Astrocyte of the hippocampus (primary cell): Measurements from ENCODE around the gene CTTNBP2.

Experiments used
- DNase-seq: peaks from one replicate; pipeline ENCODE4 v3.0.0; 2011; ENCODE audit warnings: low read depth, low spot score

CTTNBP2 gene

DNA sequence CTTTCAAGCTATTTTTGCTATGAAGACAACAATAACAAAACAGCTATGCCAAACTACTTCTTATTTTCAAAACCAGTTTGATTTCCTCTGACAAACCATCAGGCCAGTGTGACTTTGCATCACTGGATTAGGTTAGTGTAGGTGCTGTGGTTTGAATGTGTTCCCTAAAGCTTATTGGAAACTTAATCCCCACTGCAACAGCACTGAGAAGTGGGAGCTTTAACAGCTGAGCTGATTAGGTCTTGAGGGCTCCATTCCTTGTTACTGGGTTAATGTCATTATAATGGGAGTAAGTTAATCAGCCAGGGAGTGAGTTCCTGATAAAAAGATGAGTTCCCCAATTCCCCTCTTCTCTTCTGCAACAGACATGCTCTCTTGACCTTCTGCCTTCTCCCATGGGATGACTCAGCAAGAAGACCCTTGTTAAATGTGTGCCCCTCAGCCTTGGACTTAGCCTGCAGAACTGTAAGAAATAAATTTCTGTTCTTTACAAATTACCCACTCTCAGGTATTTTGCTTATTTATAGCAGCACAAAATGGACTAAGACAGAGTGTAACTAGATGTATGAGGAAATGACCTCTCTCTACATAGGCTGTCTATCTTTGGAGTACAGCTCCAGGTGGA, 186.8 kb downstream of the CTTNBP2 start:
- no peak for DNase-seq

DNA sequence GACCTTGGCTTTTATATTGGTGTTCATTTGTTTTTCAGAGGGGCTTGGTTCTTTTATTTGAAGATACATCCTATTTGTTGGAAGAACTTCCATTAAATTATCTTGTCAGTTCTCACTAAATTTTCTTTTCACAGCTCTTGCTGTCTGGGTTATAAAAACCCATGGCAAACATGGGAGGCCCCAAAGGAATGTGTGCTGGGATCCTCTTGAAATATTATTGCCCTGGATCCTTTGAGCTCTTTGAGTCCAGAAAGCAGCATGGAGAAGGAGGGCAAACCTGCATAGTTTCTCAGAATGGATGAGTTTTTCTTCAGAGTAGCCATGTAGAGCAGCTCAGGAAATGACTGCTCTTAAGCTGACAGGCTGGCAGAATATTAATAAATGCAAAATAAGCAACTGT, 187.4 kb downstream of the CTTNBP2 start:
- DNase-seq, result no peak

DNA sequence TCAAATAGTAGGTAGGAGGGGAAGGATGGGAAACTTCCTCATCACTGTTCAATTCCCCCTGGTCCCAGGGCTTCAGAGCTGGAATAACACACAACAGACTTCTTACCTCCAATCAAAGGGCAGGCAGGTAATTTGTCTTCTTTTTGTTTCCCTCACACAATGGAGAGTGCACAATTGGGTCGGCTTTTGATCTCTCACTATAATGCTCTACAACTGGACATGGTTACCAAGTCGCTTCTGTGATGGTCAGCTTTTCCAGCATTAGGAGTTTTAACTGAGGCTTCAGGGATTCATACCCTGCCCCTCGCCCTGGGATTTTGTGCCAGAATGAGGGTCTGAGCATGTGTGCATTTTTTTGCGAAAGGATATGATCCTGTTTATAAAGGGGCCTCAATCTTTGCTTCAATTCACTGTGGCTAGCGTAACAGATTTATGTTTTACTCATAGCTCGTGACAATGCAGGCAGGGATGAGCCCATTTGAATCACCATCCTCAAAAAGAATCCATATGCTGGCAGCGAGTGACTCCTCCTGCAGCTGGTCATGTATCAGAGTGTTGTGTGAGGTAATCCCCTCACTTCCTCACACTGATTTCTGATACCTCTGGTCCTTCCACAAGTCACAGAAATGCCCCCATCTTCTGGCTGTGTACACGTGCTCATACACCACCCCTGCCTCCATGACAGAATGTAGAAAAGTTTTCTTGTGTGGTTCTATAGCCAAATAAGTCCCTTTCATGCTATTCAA, 189.6 kb downstream of the CTTNBP2 start:
- no peak for DNase-seq

DNA sequence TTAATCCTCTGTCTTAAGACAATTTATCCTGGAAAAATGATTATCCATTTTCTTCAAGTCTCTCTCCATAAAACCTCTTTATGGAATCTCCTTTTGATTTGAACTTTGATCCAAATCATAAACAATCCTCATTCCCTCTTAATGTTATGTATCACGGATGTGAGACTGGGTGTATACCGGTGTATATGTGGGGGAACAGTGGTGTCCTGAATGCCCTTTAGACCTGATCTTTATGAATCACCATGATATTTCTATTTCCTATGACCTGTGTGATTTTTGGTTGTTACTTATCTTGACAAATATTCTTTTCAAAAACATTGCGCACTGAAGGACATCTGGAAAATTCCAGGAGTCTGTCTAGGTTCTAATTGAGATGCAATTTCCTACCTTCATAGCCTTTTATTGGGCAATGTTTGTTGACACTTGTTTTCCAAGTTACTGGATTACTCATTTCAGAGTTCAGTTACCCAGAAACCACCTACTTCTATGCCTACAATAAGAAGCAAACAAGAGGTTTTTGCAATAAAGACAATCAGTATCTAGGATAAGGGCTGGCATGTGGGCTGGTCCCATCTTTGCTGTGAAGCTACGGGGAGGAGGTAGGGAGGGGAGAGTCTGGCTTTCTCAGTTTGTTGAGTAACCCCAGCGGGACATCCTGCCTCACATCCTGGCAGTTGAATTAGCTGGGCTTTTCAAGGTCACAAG, 190.4 kb downstream of the CTTNBP2 start:
- DNase-seq, result no peak

DNA sequence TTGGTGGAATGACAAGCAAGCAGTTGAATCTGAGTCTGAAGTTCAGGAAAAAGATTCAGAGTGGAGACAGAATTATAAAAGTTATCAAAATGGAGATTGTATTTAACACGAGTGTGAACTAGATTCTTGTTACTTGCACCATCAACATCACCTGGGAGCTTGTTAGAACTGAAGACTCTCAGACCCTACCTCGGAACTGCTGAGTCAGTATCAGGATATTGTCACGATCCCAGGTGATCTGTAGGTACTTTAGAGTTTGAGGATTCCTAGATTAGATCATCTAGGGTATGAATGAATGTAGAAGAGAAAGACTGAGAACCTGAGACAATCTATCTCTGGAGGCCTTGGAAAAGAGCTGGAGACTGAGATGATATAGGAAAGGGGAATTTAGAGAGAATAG, 194.1 kb downstream of the CTTNBP2 start:
- DNase-seq, result no peak

DNA sequence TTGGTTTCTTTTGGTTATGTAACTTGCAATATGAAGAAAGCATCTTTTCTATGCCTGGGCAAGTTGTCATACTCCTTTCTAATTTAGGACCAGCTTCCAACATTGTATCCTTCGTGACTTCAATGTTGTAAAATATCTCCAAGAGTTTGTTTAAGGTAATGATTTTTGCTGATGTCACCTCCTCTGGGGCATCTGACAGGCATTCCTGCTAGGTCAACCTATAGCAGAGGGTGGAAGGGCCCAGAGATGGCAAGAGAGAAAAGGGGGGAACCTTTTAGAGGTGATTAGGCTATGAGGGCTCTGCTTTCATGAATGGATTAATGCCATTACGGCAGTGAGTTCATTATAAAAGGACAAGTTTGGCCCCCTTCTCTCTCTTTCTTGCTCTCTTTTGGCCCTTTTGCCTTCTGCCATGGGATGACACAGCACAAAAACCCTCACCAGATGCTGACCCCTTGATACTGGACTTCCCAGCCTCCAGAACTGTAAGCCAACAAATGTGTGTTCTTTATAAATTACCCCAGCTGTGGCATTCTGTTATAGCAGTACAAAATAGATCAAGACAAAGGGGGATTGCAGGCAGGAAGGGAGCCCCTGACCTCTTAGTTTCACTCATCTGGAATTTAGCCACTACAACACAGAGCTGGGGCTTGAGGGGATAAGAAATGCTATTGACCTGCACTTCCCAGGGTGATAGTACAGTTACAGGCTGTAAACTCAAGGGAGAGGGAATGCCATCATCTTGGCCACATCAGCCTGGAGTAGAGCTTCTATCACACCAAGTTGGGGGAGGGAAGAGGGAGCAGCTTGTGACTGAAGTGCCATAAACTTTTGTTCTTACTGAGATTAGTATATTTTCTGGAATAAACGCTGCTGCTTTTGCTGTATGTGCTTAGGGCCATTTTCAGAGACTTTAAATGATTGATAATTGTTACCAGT, 197.5 kb downstream of the CTTNBP2 start:
- DNase-seq, result no peak

DNA sequence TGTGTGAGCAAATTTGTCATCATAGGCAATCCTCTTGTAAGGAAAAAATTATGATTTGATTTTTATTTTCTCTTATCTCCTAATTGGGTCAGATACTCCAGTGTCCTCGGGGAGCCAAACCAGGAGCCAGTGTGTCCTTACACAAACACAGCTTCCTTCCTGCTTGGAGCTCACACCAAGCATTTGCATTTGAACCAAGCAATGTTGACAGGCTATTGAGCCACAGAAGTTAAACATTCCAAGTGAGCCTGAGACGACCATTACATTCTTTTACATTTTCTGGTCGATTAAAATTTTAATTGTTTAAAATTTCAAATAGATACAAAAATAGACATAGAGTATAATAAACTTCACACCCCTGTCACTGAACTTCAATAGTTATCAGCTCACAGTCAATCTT, 198.6 kb downstream of the CTTNBP2 start:
- DNase-seq, result no peak

DNA sequence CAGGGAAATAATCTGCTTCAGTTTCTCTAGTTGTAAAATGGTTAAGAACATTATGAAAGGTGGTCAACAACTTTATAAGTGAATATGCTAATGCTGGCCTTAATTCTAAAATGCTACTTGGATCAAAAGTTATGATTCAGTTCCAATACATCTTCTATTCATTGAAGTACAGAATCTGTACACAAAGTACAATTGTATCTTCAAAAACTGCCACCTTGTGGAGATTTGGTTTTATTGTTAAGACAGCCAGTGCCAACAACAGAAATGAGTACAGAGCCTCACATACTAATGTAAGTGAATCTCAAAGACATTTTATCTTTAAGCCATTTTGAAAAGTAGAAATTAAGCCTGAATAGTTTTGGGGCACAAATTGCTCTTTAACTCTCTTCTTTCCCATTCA, 199.4 kb downstream of the CTTNBP2 start:
- peak; percentile 45 for DNase-seq

DNA sequence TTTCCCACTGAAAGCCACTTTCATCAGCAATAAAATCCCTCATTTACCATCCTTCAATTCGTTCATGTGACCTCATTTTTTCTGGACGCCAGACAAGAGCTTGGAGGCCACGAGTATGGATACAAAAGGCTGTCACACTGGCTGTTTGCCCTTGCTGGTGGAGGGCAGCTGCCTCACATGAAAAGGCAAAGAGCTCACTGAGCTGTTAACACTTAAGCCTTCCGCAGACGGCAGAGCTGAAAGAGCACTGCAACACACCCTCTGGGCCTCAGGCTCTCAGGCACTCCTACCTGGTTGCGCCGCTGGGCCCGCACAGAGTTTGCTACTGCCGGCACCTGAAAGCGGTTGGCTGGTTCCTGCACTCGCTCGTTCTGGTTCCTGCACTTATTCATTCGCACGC, 199.9 kb downstream of the CTTNBP2 start:
- DNase-seq, result peak; percentile 59

DNA sequence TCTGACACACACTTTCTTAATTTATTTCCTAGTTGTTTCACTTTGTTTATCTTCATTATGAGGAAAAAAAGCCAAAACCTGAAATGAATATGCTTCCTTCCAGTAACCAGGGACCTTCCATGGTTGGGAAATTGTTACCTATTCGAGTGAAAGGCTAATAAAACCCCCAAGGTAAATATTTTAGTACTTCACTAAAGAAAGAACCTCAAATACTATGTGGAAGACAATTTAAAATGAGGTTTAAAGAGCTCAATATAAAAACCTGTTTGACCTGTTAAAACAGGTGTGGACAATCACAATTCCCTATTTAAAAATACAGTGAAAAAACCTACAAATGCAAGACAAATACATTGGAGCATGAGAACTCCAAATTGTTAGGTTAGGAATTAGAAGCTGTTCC, 200.8 kb downstream of the CTTNBP2 start:
- no peak for DNase-seq

DNA sequence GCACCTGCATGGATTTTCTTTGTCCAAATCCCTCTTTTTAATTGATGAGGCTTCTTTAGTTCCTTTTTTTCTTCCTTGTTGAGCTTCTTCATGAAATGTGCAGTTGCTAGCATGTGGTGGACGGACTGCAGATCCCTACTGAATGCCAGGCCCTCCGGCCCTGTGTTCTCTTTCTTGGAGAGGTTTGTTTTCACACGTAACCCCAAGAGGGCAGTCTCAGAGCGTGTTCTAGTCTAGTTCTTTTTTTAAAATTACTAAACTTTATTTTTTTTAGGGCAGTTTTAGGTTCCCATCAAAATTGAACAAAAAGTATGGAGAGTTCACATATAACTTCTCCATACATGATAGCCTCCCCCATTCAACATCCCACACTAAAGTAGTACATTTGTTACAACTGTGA, 203.4 kb downstream of the CTTNBP2 start:
- no peak for DNase-seq

DNA sequence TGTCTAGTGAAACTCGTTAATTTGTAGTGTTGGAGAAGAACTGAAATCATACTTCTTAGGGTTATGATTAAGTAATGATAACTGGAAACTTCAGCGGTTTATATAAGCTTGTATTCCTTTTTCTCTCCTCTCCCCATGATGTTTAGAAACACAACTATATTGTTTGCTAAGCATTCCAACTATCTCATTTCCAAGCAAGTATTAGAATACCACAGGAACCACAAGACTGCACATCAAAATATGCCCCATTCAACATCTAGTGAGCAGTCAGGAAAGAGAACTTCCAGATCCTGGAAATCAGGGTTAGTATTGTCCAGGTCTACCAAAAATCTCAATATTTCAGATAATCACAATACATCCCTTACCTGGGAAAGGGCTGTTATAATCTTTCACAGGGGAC, 205.8 kb downstream of the CTTNBP2 start:
- peak; percentile 62 for DNase-seq

DNA sequence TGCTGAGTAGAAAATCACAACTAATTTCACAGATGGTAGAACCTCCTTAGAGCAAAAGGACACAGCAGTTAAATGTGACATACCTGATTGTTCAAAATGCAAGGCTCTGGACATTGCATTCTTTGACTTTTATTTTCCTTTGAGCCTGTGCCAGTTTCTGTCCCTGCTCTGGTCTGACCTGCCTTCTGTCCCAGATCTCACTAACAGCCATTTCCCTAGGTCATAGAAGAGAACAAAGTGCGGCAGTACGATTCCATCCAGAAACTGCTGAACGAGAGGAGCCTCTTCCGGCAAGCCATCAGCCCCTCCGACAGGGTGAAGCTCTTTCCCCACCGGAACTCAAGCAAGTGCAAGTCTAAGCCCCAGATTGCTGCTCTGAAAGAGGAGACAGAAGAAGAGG, 206.6 kb downstream of the CTTNBP2 start:
- DNase-seq, result no peak

DNA sequence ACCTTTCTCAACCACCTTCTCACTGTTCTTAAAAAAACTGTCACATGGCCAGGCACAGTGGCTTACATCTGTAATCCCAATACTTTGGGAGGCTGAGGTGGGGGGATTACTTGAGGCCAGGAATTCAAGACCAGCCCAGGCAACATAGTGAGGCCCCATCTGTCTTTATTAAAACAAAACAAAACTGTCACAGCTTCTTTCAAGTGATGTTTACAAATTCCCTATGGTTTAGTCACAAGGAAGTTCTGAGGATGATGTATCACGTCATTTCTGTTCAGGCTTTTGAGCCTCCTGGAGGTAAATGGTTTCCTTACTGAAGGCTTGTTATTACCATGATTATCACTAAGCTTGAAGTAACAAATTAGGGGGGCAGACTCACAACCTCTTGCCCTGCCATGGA, 207.2 kb downstream of the CTTNBP2 start:
- DNase-seq, result peak; percentile 72

DNA sequence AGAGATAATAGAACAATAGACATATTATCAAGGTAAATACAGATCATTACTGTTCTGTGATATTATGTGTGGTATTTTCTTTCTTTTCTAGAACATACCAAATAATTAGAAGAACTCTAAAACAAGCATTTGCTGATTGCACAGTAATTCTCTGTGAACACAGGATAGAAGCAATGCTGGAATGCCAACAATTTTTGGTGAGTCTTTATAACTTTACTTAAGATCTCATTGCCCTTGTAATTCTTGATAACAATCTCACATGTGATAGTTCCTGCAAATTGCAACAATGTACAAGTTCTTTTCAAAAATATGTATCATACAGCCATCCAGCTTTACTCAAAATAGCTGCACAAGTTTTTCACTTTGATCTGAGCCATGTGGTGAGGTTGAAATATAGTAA, 207.9 kb downstream of the CTTNBP2 start:
- DNase-seq, result peak; percentile 19

DNA sequence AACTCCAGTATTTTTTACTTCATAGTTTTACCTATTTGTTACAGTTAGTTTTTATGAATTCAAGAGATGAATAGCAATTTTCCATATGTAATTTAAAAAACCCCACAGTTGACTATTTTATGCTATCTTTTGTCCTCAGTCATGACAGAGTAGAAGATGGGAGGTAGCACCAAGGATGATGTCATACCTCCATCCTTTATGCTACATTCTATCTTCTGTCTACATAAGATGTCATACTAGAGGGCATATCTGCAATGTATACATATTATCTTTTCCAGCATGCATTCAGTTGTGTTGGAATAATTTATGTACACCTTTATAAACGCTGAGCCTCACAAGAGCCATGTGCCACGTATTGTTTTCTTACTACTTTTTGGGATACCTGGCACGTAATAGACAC, 209.2 kb downstream of the CTTNBP2 start:
- DNase-seq, result no peak

DNA sequence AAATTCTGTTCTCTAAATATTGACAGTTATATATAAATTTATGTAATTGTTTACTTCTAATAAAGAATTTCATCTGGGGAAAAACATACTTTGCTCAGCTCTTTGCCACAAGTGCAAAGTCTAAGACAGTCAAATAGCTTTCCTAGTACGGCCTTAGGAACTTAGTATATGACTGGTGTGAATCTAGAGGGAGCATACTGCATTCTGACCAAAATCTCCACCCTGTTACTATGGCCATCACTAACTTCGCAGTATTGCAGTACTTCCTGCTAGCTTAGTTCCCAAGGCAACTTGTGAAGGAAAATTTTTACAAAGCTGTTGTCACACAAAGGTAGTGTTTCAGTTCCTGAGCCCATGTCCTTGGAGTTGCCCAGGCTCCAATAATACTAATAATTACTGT, 211.9 kb downstream of the CTTNBP2 start:
- DNase-seq, result no peak
